WI38 (cell line): ENCODE data around the gene ABCD3.
"Not testable (repeated sequence)": the region's sequence is repeated elsewhere in the genome, so short reads cannot be mapped to it uniquely, and the experiment has no call there.

ENCODE experiments used
- H3K4me3 ChIP-seq: 2 replicates; pipeline ENCODE4 v1.5.1; 2011; ENCODE audit warnings: low read depth, mild to moderate bottlenecking, control low read depth, low read length
- CTCF ChIP-seq: IDR thresholded peaks from 2 replicates; pipeline ENCODE4 v1.5.1; 2012; ENCODE audit warnings: low read depth, mild to moderate bottlenecking, control low read depth, low read length

ABCD3 gene

GRCh38 chr1:94555091-94555490, 136.9 kb downstream of the ABCD3 start:
- TF ChIP-seq CTCF: no peak
- no peak overlapping the region for H3K4me3 ChIP-seq

- H3K4me3 ChIP-seq: no peak overlapping the region
- no peak for TF ChIP-seq CTCF
These were observed 141.7 kb downstream of the ABCD3 start for GRCh38 chr1:94559921-94560320.

- H3K4me3 ChIP-seq: no peak overlapping the region
- no peak for TF ChIP-seq CTCF
These were observed 142.1 kb downstream of the ABCD3 start for GRCh38 chr1:94560333-94560732.

- H3K4me3 ChIP-seq: no peak overlapping the region
- TF ChIP-seq CTCF: no peak
These were observed 144.5 kb downstream of the ABCD3 start for GRCh38 chr1:94562519-94563260.

- no peak for TF ChIP-seq CTCF
- H3K4me3 ChIP-seq: no peak overlapping the region
These were observed 147.7 kb downstream of the ABCD3 start for GRCh38 chr1:94565901-94566300.

GRCh38 chr1:94566436-94566835, 148.2 kb downstream of the ABCD3 start:
- H3K4me3 ChIP-seq: not testable (repeated sequence)

GRCh38 chr1:94567975-94568607, 149.9 kb downstream of the ABCD3 start:
- not testable (repeated sequence) for H3K4me3 ChIP-seq
